IMR-90 (cell line): ENCODE data around the gene SSR2. TPM values are rescaled to one million over a fixed set of nuclear protein-coding genes. Genes with fewer than 3 reads are reported as not detected.

Source experiments
- ATAC-seq: fragments of 200-7000 bp; cut with Tn5 transposase; 2 replicates; pipeline ENCODE4 v1.9.1; 2020; ENCODE audit warnings: low read depth, mild to moderate bottlenecking, moderate library complexity
- BruUV-seq: library from RNA; stranded (reverse); fragments of 400-500 nt; replicated peaks from 2 replicates; lab custom pipeline; 2021; lab: Mats Ljungman, UMichigan
- CTCF ChIA-PET: fragments of 300-600 bp; formaldehyde crosslinking; extraction: SDS; loops from one replicate; lab custom pipeline; 2021; ENCODE audit warnings: antibody characterized with exemption; lab: Yijun Ruan, JAX
- POLR2A ChIA-PET: fragments of 300-600 bp; sonication (Branson Sonifier 250); formaldehyde crosslinking; loops from one replicate; lab custom pipeline; 2022; ENCODE audit warnings: antibody characterized with exemption; ENCODE audit not compliant: unreplicated experiment; lab: Charles Lee
- DNase-seq: peaks from one replicate; pipeline ENCODE4 v3.0.0; 2013
- H2AFZ ChIP-seq: replicated peaks from 2 replicates; pipeline ENCODE3; 2013; ENCODE audit warnings: low read length, mild to moderate bottlenecking; ENCODE audit not compliant: poor library complexity
- H2AK5ac ChIP-seq: 2 replicates; pipeline ENCODE4 v1.6.1; 2013; ENCODE audit warnings: low read depth, low read length, inconsistent platforms
- H2AK9ac ChIP-seq: replicated peaks from 2 replicates; pipeline ENCODE3; 2013; ENCODE audit warnings: mild to moderate bottlenecking, low read depth, low read length, moderate library complexity; ENCODE audit not compliant: poor library complexity
- H2BK120ac ChIP-seq: 2 replicates; pipeline ENCODE4 v1.6.1; 2013; ENCODE audit warnings: low read depth, low read length, inconsistent platforms
- H2BK15ac ChIP-seq: 3 replicates; pipeline ENCODE4 v1.6.1; 2013; ENCODE audit warnings: low read depth, low read length, inconsistent platforms
- H2BK20ac ChIP-seq: 2 replicates; pipeline ENCODE4 v1.6.1; 2013; ENCODE audit warnings: low read depth, mild to moderate bottlenecking, inconsistent platforms, low read length, moderate library complexity
- H2BK5ac ChIP-seq: 2 replicates; pipeline ENCODE4 v1.6.1; 2013; ENCODE audit warnings: mild to moderate bottlenecking, low read depth, low read length, inconsistent platforms; ENCODE audit not compliant: poor library complexity, severe bottlenecking
- H3K14ac ChIP-seq: replicated peaks from 2 replicates; pipeline ENCODE4 v1.6.1; 2013; ENCODE audit warnings: low read depth, low read length, inconsistent platforms
- H3K18ac ChIP-seq: 2 replicates; pipeline ENCODE4 v1.6.1; 2013; ENCODE audit warnings: low read depth, low read length, control low read depth
- H3K23ac ChIP-seq: 2 replicates; pipeline ENCODE4 v1.6.1; 2013; ENCODE audit warnings: low read depth, low read length, inconsistent platforms
- H3K27ac ChIP-seq: 2 replicates; pipeline ENCODE4 v1.5.1; 2013; ENCODE audit warnings: mild to moderate bottlenecking, control low read depth, low read length; ENCODE audit not compliant: insufficient read depth
- H3K27me3 ChIP-seq: 2 replicates; pipeline ENCODE4 v1.6.1; 2013; ENCODE audit warnings: low read length; ENCODE audit not compliant: control insufficient read depth, insufficient read depth
- H3K36me3 ChIP-seq: 2 replicates; pipeline ENCODE4 v1.6.1; 2013; ENCODE audit warnings: low read length, mixed read lengths; ENCODE audit not compliant: control insufficient read depth, insufficient read depth
- H3K4ac ChIP-seq: 2 replicates; pipeline ENCODE4 v1.6.1; 2013; ENCODE audit warnings: low read depth, low read length, inconsistent platforms
- H3K4me1 ChIP-seq: 2 replicates; pipeline ENCODE4 v1.6.1; 2013; ENCODE audit warnings: low read length, mixed read lengths; ENCODE audit not compliant: control insufficient read depth, insufficient read depth
- H3K4me2 ChIP-seq: 2 replicates; pipeline ENCODE4 v1.6.1; 2013; ENCODE audit warnings: low read depth, mild to moderate bottlenecking, control low read depth, low read length, moderate library complexity
- H3K4me3 ChIP-seq: 2 replicates; pipeline ENCODE4 v1.5.1; 2013; ENCODE audit warnings: low read depth, mild to moderate bottlenecking, control low read depth, low read length, moderate library complexity; ENCODE audit not compliant: insufficient read depth
- H3K56ac ChIP-seq: 2 replicates; pipeline ENCODE4 v1.6.1; 2013; ENCODE audit warnings: low read length, inconsistent platforms; ENCODE audit not compliant: insufficient read depth; ENCODE audit errors: extremely low read depth
- H3K79me1 ChIP-seq, 2 experiments: 2 replicates each; pipeline ENCODE4 v1.6.1; 2013; ENCODE audit warnings: low read length in 2 of 2, inconsistent platforms in 1 of 2, low read depth in 1 of 2
- H3K9ac ChIP-seq: 2 replicates; pipeline ENCODE4 v1.6.1; 2013; ENCODE audit warnings: low read depth, low read length, control low read depth
- H3K9me1 ChIP-seq: 2 replicates; pipeline ENCODE4 v1.6.1; 2013; ENCODE audit warnings: low read length, inconsistent platforms; ENCODE audit not compliant: insufficient read depth
- H3K9me3 ChIP-seq: 2 replicates; pipeline ENCODE4 v1.6.1; 2013; ENCODE audit warnings: low read length; ENCODE audit not compliant: control insufficient read depth, insufficient read depth
- H4K20me1 ChIP-seq: 2 replicates; pipeline ENCODE4 v1.6.1; 2013; ENCODE audit warnings: low read length, inconsistent platforms; ENCODE audit not compliant: insufficient read depth
- H4K5ac ChIP-seq: 2 replicates; pipeline ENCODE4 v1.6.1; 2013; ENCODE audit warnings: mild to moderate bottlenecking, low read depth, low read length, control low read depth
- H4K8ac ChIP-seq, 2 experiments: 2 replicates each; pipeline ENCODE4 v1.6.1; 2013; ENCODE audit warnings: low read depth in 2 of 2, low read length in 2 of 2, control low read depth in 1 of 2, inconsistent platforms in 1 of 2
- H4K91ac ChIP-seq: 2 replicates; pipeline ENCODE4 v1.6.1; 2013; ENCODE audit warnings: low read depth, low read length, inconsistent platforms; ENCODE audit not compliant: insufficient read depth
- POLR2A ChIP-seq: IDR thresholded peaks from 2 replicates; pipeline ENCODE4 v1.6.1; 2012; ENCODE audit warnings: mild to moderate bottlenecking, low read depth, low read length
- RFX5 ChIP-seq: IDR thresholded peaks from 2 replicates; pipeline ENCODE4 v1.8.0; 2012; ENCODE audit warnings: low read depth, mild to moderate bottlenecking, low read length, moderate library complexity
- WGBS, 2 experiments: methylation state at CpG; one replicate each; pipeline versions ENCODE4 v1.1.5 to v1.1.7; 2013; ENCODE audit warnings: missing lambda C conversion rate in 2 of 2; ENCODE audit not compliant: insufficient read length in 1 of 2; ENCODE audit errors: extremely low coverage in 2 of 2; 5-methylcytosine and 5-hydroxymethylcytosine counted together
- dilution Hi-C: fragments of 300-500 bp; cut with HindIII; formaldehyde crosslinking; loops from one replicate; pipeline ENCODE4 v1.14.3; 2018; ENCODE audit warnings: low sequenced_read_pairs; ENCODE audit not compliant: unreplicated experiment
- in situ Hi-C: fragments of 300-500 bp; cut with MboI; formaldehyde crosslinking; loops from 3 replicates; pipeline ENCODE4 v1.14.3; 2019; ENCODE audit warnings: low sequenced_read_pairs, inconsistent platforms, mixed read lengths
- intact Hi-C: fragments of 100-400 bp; cut with micrococcal nuclease; formaldehyde crosslinking; loops from 2 replicates; pipeline ENCODE4 v1.10.0; 2022
- polyA plus RNA-seq, 3 experiments: library from polyadenylated mRNA; depleted of rRNA; stranded (reverse); fragments of >200 nt; gene quantifications; 2 replicates each; pipeline ENCODE4 v1.2.3, GENCODE V29; 2012; ENCODE audit warnings: low replicate concordance in 1 of 3
- total RNA-seq: library from RNA; depleted of rRNA; stranded (reverse); fragments of >200 nt; gene quantifications from 2 replicates; pipeline ENCODE4 v1.2.3, GENCODE V29; 2012

The SSR2 gene
- total and polyA plus RNA-seq, 2 of the 4 experiments (the other 2 are of a cell fraction) = 553 to 1,264 TPM

- Histone ChIP-seq H2BK120ac (peak overlapping the region; percentile 73), H3K9ac (peak overlapping the region; percentile 87), H4K20me1 (peaks cover 55% of the 10 kb centered on the region), H2AK5ac (peak overlapping the region; percentile 73), H4K8ac (peak overlapping the region; percentile 70 to 82), H2BK20ac (peak overlapping the region; percentile 62), H4K91ac (peak overlapping the region; percentile 94), H2AFZ (no peak overlapping the region), H2AK9ac (peak overlapping the region; percentile 95), H3K36me3 (peaks cover 14% of the 10 kb centered on the region), H3K27me3 (no peaks in the 10 kb centered on the region), H3K9me1 (peaks cover 43% of the 10 kb centered on the region), H3K14ac (peak overlapping the region; percentile 94), H3K23ac (peak overlapping the region; percentile 97), H3K56ac (peak overlapping the region; percentile 77), H3K18ac (peak overlapping the region; percentile 91), H3K4me2 (peak overlapping the region; percentile 98), H3K79me1 (peaks cover 4 to 81% of the 10 kb centered on the region in 2 experiments; a peak in 3 of 4 replicates), H3K27ac (peak overlapping the region; percentile 99), H2BK15ac (peak overlapping the region; percentile 81; the same call in 1 of the 3 replicates), H4K5ac (peak overlapping the region; percentile 58), H2BK5ac (peak overlapping the region; percentile 93), H3K4me1 (peaks cover 48% of the 10 kb centered on the region), H3K9me3 (no peaks in the 10 kb centered on the region), H3K4ac (peak overlapping the region; percentile 92), H3K4me3 (peak overlapping the region; percentile 94)
- ChIA-PET POLR2A (interaction anchor here (0.6 to 1.4 kb wide), 2 partner anchors 9 to 217 kb away, joined by 3 read pairs; partner anchors contain the start of gene SLC25A44), CTCF (interaction anchor here (0.7 to 1.2 kb wide), 2 partner anchors 9 to 13 kb away, joined by 4 to 6 read pairs; no protein-coding TSS in a partner anchor)
- intact Hi-C loops = loop anchor here (5.0 kb wide), 1 partner anchor 35 kb away; the partner anchor contains the start of gene RXFP4
- in situ Hi-C loops = no loop called here
- no peak for DNase-seq
- WGBS, 2 experiments = no CpG with 5 or more reads among the region's 5 CpGs
- no peak for ATAC-seq
- BruUV-seq = no TSS peak
- dilution Hi-C loops = no loop called here
- TF ChIP-seq POLR2A (peak; percentile 23; the same call in 1 of the 2 replicates), RFX5 (no peak)
Observed at GRCh38 chr1:155976913-155977689, 43.6 kb downstream of the SSR2 start.
